ENCODE results near the gene BDP1.
"Not testable (repeated sequence)": the region's sequence is repeated elsewhere in the genome, so short reads cannot be mapped to it uniquely, and the experiment has no call there.

BDP1 gene

DNA sequence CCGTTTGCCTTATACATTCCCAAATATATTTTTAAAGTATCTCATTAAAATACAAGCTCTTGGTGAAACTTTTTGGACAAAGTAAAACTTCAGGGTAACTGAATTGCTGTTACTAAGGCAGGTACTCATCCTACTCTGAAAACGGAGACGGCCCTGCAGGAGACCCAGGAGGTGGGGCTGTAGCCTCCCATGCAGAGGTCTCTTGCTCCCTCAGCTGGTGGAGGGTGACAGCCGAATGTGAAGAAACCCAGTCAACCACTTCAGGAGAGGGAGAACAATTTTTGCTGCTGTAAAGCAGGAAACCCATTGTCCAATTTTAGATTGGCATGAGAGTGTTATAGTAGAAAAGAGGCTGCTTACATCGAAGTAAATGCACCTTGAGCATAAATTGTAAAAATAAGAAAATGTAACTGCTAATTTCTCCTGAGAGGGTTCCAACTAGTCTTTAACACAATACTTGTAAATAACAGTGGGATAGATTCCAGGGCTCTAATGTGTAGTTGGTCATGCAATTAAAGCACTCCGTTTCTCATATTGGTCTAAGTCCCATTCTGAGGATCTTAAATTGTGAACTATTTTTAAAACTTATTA, 8.1 kb upstream of the BDP1 start:
- Mint-ChIP-seq H3K27me3 (peaks cover 50% of the 10 kb centered on the region), H3K4me1 (ENCODE audit: low read depth) (peaks cover 12% of the 10 kb centered on the region)
- H3K9me3 Mint-ChIP-seq; H3K36me3 Mint-ChIP-seq (ENCODE audit: low read depth); H3K27ac Mint-ChIP-seq; H3K4me3 Mint-ChIP-seq: not testable (repeated sequence)
- DNase-seq: peak; percentile 58

DNA sequence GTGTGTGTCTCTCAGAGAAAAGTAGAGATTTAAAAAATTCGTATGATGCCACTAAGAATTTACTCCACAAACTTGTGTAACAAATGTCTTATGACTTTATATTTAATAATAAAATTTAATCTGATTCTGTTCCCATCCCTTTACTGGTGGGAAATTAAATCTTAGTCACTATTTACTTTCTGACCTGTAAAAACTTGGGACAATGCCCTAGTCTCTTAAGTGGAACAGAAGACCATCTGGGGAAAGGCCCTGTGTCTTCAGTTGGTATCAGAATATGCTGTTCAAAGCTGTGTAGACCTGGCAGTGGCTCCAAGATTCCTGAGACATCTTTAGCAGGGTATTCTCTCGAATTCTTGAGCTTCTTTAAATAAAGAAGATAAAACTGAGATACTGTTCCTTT, 2.6 kb upstream of the BDP1 start:
- peaks cover 22% of the 10 kb centered on the region for H3K27me3 Mint-ChIP-seq
- no peaks in the 10 kb centered on the region for H3K9me3 Mint-ChIP-seq
- H3K36me3 Mint-ChIP-seq (ENCODE audit: low read depth): peaks cover 19% of the 10 kb centered on the region
- H3K27ac Mint-ChIP-seq: no peak overlapping the region
- no peak overlapping the region for H3K4me3 Mint-ChIP-seq
- peaks cover 20% of the 10 kb centered on the region for H3K4me1 Mint-ChIP-seq (ENCODE audit: low read depth)
- no peak for DNase-seq

DNA sequence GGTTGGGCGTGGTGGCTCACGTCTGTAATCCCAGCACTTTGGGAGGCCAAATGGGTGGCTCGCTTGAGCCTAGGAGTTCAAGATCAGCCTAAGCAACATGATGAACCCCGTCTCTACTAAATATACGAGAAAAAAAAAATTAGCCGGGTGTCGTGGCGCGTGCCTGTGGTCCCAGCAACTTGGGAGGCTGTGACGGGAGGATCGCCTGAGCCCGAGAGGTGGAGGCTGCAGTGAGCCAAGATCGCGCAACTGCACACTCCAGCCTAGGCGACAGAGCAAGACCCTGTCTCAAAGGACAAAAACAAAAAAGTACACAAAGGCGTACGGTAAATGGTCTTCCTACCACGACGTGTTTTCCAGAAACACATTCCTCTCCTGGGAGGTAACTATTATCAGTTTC, 538 bp upstream of the BDP1 start:
- peaks cover 27% of the 10 kb centered on the region for H3K4me1 Mint-ChIP-seq (ENCODE audit: low read depth)
- peak overlapping the region; percentile 97 for H3K27ac Mint-ChIP-seq
- H3K27me3 Mint-ChIP-seq: peaks cover 16% of the 10 kb centered on the region
- peaks cover 37% of the 10 kb centered on the region for H3K36me3 Mint-ChIP-seq (ENCODE audit: low read depth)
- DNase-seq: no peak
- peak overlapping the region; percentile 99 for H3K4me3 Mint-ChIP-seq
- no peaks in the 10 kb centered on the region for H3K9me3 Mint-ChIP-seq

DNA sequence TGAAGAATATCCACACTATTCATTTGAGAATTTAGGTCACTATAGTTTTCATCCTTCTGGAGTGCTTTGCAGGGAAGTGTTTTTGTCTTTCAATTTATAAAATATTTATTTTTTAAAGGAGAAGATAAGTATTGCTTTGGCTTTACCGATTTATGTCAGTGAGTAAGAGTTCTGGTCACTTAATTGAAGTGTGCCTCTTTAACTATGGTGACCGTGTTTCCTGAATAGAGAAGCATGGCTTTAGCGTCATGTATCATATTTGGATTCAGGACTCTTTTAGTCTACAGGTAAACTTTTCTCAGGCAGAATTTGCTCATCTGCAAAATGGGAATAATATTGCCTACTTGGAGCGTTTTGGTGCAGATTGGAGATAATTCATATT, 902 bp downstream of the BDP1 start:
- no peaks in the 10 kb centered on the region for H3K9me3 Mint-ChIP-seq
- peak overlapping the region; percentile 99 for H3K4me3 Mint-ChIP-seq
- H3K27me3 Mint-ChIP-seq: peaks cover 9% of the 10 kb centered on the region
- H3K36me3 Mint-ChIP-seq (ENCODE audit: low read depth): peaks cover 47% of the 10 kb centered on the region
- no peak for DNase-seq
- H3K27ac Mint-ChIP-seq: peak overlapping the region; percentile 97
- H3K4me1 Mint-ChIP-seq (ENCODE audit: low read depth): peaks cover 27% of the 10 kb centered on the region

DNA sequence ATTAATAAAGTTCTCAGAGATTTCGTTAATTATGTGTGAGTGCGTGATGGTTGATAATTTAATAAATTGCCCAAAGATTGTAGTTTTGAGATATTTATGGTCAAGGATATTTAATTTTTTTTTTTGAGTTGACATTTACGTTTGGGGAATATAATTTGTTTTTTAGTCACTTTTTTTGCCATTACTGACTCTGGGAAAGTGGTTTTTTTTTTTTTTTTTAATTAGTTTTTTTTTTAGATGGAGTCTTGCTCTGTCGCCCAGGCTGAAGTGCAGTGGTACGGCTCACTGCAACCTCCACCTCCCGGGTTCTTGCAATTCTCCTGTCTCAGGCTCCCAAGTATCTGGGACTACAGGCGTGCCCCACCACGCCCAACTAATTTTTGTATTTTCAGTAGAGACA, 1.7 kb downstream of the BDP1 start:
- peak overlapping the region; percentile 99 for H3K4me3 Mint-ChIP-seq
- peaks cover 27% of the 10 kb centered on the region for H3K4me1 Mint-ChIP-seq (ENCODE audit: low read depth)
- no peak for DNase-seq
- H3K27ac Mint-ChIP-seq: peak overlapping the region; percentile 49
- H3K27me3 Mint-ChIP-seq: peaks cover 2% of the 10 kb centered on the region
- H3K36me3 Mint-ChIP-seq (ENCODE audit: low read depth): peaks cover 53% of the 10 kb centered on the region
- no peaks in the 10 kb centered on the region for H3K9me3 Mint-ChIP-seq

DNA sequence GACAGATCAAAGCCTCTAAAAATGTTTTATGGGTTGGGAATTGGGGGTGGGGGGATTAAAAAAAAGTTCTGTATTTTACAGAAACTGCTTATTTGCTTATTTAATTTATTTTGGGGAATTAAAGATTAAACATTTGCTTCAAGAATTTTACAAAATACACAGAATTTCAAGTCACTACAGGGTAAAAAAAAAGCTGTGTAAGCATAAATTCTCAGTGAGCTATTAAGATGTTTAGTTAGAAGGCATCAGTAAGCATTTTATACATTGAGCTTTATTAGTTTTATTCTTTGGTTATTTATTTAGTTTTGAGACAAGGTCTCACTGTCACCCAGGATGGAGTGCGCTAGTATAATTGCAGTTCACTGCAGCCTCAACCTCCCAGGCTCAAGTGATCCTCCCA, 5.2 kb downstream of the BDP1 start:
- peaks cover 82% of the 10 kb centered on the region for H3K36me3 Mint-ChIP-seq (ENCODE audit: low read depth)

DNA sequence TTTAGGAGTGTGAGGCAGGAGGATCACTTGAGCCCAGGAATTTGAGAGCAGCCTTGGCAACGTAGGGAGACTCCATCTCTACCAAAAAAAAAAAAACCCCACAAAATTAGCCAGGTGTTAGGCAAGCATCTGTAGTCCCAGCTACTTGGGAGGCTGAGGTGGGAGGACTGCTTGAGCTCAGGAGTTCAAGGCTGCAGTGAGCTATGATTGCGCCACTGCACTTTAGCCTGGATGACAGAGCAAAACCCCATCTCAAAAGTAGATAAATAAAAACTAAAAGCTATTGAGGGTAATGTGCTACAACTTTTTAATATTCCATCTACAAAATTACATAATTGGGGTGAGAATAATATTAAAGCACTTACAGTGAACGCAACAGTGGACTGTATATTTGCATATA, 5.9 kb downstream of the BDP1 start:
- no peak overlapping the region for H3K27ac Mint-ChIP-seq
- no peak overlapping the region for H3K4me3 Mint-ChIP-seq
- peaks cover 83% of the 10 kb centered on the region for H3K36me3 Mint-ChIP-seq (ENCODE audit: low read depth)
- peaks cover 20% of the 10 kb centered on the region for H3K4me1 Mint-ChIP-seq (ENCODE audit: low read depth)
- no peaks in the 10 kb centered on the region for H3K9me3 Mint-ChIP-seq
- H3K27me3 Mint-ChIP-seq: no peaks in the 10 kb centered on the region
- DNase-seq: no peak

More for the DNA sequence above, 5.2 kb downstream of the BDP1 start:
- no peak for DNase-seq
- Mint-ChIP-seq H3K27me3 (no peaks in the 10 kb centered on the region), H3K4me1 (ENCODE audit: low read depth) (peaks cover 20% of the 10 kb centered on the region), H3K4me3 (no peak overlapping the region), H3K27ac (no peak overlapping the region), H3K9me3 (no peaks in the 10 kb centered on the region)

DNA sequence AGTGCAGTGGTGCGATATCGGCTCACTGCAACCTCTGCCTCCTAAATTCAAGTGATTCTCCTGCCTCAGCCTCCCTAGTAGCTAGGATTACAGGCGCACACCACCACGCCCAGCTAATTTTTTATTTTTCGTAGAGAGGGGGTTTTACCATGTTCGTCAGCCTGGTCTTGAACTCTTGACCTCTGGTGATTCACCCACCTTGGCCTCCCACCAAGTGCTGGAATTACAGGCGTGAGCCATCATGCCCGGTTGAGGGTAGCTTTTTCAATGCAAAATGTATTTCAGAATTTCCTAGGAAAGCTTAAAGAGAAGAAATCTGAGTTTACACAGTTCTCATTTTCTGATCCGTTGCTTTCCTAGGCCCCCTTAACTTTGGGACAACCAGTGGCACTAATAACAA, 15.7 kb downstream of the BDP1 start:
- H3K4me1 Mint-ChIP-seq (ENCODE audit: low read depth): peaks cover 5% of the 10 kb centered on the region
- no peak for DNase-seq

DNA sequence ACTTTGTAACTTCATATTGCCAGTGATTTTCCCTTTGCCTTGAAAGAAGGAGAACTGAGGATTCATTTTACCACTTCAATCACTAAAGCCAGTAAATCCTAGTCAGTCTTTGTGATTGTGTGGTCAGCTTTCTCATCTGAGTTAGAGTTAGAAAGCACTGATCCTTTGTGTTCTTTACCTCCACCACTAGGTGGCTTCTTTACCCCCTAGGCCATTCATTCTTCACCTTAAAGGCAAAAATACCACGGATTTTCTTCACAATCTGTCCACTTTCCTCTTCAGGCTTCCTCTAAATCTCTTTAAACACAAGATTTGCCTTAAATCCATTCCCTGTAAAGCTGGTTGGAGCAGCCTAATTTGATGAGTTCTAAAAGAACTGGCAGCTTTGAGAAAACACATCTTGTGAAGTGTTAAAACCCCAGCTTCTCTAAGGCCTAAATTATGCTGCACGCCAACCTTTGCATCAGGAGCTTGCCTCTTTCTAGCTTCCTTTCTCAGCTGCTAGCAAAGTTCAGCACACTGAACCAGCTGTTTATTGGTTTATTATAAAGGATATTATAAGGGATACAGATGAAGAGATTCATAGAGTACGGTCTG, 20.4 kb downstream of the BDP1 start:
- Mint-ChIP-seq H3K4me1 (ENCODE audit: low read depth) (peaks cover 6% of the 10 kb centered on the region), H3K27me3 (no peaks in the 10 kb centered on the region), H3K4me3 (no peak overlapping the region), H3K27ac (peak overlapping the region; percentile 13), H3K9me3 (no peaks in the 10 kb centered on the region), H3K36me3 (ENCODE audit: low read depth) (peaks cover 86% of the 10 kb centered on the region)
- no peak for DNase-seq

More for the DNA sequence above, 15.7 kb downstream of the BDP1 start:
- Mint-ChIP-seq H3K36me3 (ENCODE audit: low read depth) (peaks cover 89% of the 10 kb centered on the region), H3K27ac (peak overlapping the region; percentile 66), H3K4me3 (no peak overlapping the region), H3K27me3 (no peaks in the 10 kb centered on the region), H3K9me3 (no peaks in the 10 kb centered on the region)

DNA sequence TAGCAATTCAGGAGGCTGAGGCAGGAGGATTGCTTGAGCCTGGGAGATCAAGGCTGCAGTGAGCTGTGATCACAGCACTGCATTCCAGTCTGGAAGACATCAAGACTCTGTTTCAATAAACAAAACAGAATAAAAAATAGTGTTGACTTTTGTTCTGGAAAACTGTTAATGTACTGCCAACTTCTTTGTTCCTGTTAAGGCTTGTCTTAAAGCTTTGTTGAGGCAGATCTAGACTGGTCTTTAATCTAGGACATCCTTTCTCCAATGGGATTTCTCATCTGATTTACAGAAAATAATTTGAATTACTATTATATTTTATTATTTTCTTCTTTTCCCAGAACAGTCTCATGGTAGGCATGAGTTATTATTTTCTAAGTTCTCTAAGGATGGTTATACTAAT, 26.0 kb downstream of the BDP1 start:
- Mint-ChIP-seq H3K9me3 (no peaks in the 10 kb centered on the region), H3K27me3 (no peaks in the 10 kb centered on the region)

DNA sequence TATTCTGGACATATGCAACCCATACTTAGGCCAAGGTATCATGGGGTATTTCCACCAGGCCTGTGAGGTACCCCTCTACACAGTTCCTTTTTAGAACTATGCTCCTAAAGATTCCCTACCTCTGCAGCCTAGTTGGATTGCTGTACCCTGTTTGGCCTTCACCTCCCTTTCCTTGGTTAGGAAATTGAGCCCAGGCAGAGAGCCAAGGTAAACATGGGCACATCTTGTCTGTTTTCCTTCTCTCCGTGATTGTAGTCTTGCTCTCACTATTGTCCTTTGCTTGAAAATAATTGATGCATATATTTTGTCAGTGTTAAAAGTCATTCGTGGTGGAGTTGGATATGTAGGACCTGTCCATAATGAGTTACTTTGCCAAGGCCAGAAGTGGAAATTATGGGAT, 26.7 kb downstream of the BDP1 start:
- peaks cover 83% of the 10 kb centered on the region for H3K36me3 Mint-ChIP-seq (ENCODE audit: low read depth)
- no peak overlapping the region for H3K27ac Mint-ChIP-seq
- H3K27me3 Mint-ChIP-seq: no peaks in the 10 kb centered on the region

More for the DNA sequence above, 26.0 kb downstream of the BDP1 start:
- H3K4me1 Mint-ChIP-seq (ENCODE audit: low read depth): peaks cover 14% of the 10 kb centered on the region
- H3K4me3 Mint-ChIP-seq: no peak overlapping the region
- DNase-seq: no peak
- no peak overlapping the region for H3K27ac Mint-ChIP-seq
- H3K36me3 Mint-ChIP-seq (ENCODE audit: low read depth): peaks cover 83% of the 10 kb centered on the region

DNA sequence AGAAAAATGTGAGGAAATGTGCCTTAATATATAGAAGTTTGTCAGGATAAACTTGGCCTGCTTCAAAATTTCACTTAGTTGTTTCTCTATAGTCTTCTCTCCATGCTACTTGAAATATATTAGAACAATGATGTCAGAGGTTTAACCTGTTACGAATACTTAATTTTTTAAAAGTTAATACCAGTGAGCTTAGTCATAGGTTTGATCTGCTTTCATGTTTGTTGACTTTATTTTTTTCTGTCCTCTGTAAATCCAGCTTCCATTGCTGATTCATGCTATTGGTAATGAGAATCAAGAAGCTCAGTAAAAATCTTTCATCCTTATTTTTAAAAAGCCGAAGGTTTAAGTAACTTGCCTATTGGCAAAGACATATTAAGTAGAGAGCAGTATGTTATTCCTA, 27.9 kb downstream of the BDP1 start:
- Mint-ChIP-seq H3K4me3 (no peak overlapping the region), H3K4me1 (ENCODE audit: low read depth) (peaks cover 14% of the 10 kb centered on the region), H3K27me3 (no peaks in the 10 kb centered on the region), H3K36me3 (ENCODE audit: low read depth) (peaks cover 84% of the 10 kb centered on the region), H3K9me3 (no peaks in the 10 kb centered on the region), H3K27ac (no peak overlapping the region)
- DNase-seq: no peak

More for the DNA sequence above, 26.7 kb downstream of the BDP1 start:
- Mint-ChIP-seq H3K4me3 (no peak overlapping the region), H3K9me3 (no peaks in the 10 kb centered on the region), H3K4me1 (ENCODE audit: low read depth) (peaks cover 14% of the 10 kb centered on the region)
- no peak for DNase-seq

DNA sequence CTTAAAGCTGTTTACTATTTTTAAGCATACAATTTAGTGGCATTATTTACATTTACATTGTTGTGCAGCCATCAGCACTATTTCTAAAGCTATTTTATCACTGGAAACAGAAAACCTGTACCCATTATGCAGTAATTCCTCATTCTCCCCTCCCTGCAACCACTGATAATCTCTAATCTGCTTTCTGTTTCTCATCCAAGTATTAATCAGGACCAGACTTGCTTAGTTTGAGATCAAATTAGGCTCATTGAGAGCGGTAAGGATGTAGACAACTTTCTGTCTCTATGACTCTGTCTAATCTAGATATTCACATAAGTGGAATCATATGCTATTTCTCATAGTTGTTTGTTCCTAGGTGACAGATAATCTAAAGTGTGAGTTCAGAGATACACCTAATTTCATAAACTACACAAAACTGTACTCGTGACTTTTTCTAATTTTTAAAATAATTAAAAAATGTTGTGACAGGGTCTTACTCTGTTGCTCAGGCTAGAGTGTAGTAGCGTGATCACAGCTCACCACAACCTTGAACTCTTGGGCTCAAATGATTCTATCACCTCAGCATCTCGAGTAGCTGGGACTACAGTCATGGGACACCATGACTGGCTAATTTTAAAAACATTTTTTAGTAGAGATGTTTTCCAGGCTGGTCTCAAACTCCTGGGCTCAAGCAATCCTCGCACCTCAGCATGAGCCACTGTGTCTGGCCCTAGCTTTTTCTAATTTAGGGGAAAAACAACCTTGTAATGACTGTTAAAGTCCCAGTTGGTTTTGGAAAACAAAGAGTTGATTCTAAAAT, 37.6 kb downstream of the BDP1 start:
- DNase-seq: no peak
- Mint-ChIP-seq H3K27me3 (no peaks in the 10 kb centered on the region), H3K4me3 (no peak overlapping the region), H3K36me3 (ENCODE audit: low read depth) (peaks cover 92% of the 10 kb centered on the region), H3K9me3 (no peaks in the 10 kb centered on the region), H3K27ac (peak overlapping the region; percentile 8), H3K4me1 (ENCODE audit: low read depth) (no peaks in the 10 kb centered on the region)

DNA sequence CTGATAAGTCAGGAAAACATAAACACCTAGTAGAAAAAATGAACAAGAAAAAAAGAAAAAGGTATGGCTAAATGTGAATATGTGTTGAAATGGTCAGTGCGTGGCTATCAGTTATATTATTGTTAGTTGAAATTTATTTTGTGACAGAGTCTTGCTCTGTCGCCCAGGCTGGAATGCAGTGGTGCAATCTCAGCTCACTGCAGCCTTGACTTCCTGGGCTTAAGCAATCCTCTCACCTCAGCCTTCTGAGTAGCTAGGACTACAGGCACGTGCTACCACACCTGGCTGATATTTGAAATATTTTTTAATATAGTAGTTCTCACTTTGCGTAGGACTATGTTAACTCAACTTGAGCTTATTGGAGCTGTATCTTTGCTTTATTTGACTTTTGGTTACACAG, 38.8 kb downstream of the BDP1 start:
- DNase-seq; H3K9me3 Mint-ChIP-seq; H3K4me3 Mint-ChIP-seq; H3K27ac Mint-ChIP-seq; H3K27me3 Mint-ChIP-seq; H3K4me1 Mint-ChIP-seq (ENCODE audit: low read depth): not testable (repeated sequence)
- H3K36me3 Mint-ChIP-seq (ENCODE audit: low read depth): peaks cover 90% of the 10 kb centered on the region

DNA sequence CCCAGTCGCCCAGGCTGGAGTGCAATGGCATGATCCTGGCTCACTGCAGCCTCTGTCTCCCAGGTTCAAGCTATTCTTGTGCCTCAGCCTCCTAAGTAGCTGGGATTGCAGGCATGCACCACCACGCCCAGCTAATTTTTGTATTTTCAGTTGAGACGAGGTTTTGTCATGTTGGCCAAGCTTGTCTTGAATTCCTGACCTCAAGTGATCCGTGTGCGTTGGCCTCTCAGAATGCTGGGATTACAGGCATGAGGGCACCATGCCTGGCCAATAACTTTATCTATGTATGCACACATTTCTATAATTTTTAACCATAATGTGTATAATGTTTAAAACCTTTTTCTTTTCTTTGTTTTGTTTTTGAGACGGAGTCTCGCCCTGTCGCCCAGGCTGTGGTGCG, 43.3 kb downstream of the BDP1 start:
- not testable (repeated sequence) for H3K4me3 Mint-ChIP-seq; H3K27me3 Mint-ChIP-seq; H3K9me3 Mint-ChIP-seq; DNase-seq; H3K4me1 Mint-ChIP-seq (ENCODE audit: low read depth); H3K27ac Mint-ChIP-seq
- peaks cover 91% of the 10 kb centered on the region for H3K36me3 Mint-ChIP-seq (ENCODE audit: low read depth)
